ENCODE measurements around the gene SHTN1. TPM values are rescaled to one million over a fixed set of nuclear protein-coding genes. Genes with fewer than 3 reads are reported as not detected.

The SHTN1 gene
- total RNA-seq, 2 donors from 2014 or later, result 24.7 to 37.1 TPM

DNA sequence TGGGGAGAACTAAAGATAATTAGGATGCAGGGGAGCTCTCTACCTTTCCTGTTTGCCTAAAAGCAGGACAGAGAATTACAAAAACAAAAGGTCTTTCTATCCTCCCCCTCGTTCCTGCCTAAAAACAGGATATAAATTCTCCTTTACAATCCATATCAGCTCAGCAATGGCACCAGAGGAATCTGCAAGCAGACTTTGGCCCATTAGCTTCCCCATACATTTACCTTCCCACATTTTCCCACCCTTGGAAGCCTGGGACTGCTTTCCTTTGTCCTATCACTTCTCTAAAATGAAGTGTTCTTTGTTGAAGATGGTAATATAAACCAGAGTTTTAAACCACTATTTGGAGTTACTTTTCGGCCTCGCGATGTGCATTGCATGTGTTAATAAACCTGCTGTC, 15.5 kb downstream of the SHTN1 start:
- H3K27ac ChIP-seq, result no peak overlapping the region
- H3K36me3 ChIP-seq (replicated peaks in 1 of 2; ENCODE audit: insufficient read depth in 1 of 2, low read depth in 2 of 2), result no peaks in the 10 kb centered on the region
- DNase-seq, result no peak
- no peaks in the 10 kb centered on the region for H3K9me3 ChIP-seq
- TF ChIP-seq, protein P1, sequence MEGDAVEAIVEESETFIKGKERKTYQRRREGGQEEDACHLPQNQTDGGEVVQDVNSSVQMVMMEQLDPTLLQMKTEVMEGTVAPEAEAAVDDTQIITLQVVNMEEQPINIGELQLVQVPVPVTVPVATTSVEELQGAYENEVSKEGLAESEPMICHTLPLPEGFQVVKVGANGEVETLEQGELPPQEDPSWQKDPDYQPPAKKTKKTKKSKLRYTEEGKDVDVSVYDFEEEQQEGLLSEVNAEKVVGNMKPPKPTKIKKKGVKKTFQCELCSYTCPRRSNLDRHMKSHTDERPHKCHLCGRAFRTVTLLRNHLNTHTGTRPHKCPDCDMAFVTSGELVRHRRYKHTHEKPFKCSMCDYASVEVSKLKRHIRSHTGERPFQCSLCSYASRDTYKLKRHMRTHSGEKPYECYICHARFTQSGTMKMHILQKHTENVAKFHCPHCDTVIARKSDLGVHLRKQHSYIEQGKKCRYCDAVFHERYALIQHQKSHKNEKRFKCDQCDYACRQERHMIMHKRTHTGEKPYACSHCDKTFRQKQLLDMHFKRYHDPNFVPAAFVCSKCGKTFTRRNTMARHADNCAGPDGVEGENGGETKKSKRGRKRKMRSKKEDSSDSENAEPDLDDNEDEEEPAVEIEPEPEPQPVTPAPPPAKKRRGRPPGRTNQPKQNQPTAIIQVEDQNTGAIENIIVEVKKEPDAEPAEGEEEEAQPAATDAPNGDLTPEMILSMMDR (IDR thresholded peaks at IDR 0.05), result no peak
- no peak for TF ChIP-seq POLR2A (IDR thresholded peaks at IDR 0.05)
- H3K4me3 ChIP-seq, result no peak overlapping the region
- H3K4me1 ChIP-seq, result peaks cover 8% of the 10 kb centered on the region
- intact Hi-C loops (cut with DNase I), result no loop called here
- H3K27me3 ChIP-seq, result no peaks in the 10 kb centered on the region
- WGBS, 2 donors, result 86 to 94% methylated on average over 4 of the region's 4 CpGs
- no peak for ATAC-seq

DNA sequence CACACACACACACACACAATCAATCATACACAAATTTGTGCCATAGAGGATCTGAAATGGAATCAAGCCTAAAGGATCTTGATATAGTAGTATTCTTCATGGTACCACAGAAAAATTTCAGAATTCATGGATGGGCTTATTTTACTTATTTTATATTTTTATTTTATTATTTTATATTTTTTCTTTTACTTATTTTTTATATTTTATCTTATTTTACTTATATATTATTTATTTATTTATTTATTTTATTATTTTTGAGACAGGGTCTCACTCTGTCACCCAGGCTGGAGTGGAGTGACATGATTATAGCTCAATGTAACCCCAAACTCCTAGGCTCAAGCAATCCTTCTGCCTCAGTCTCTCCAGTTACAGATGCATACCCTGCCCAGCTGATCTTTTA, 16.7 kb downstream of the SHTN1 start:
- Histone ChIP-seq H3K27me3 (no peaks in the 10 kb centered on the region), H3K27ac (no peak overlapping the region), H3K9me3 (no peaks in the 10 kb centered on the region), H3K36me3 (replicated peaks in 1 of 2; ENCODE audit: insufficient read depth in 1 of 2, low read depth in 2 of 2) (no peaks in the 10 kb centered on the region), H3K4me1 (no peaks in the 10 kb centered on the region), H3K4me3 (no peak overlapping the region)
- intact Hi-C loops (cut with DNase I), result no loop called here
- TF ChIP-seq POLR2A (IDR thresholded peaks at IDR 0.05), result no peak
- TF ChIP-seq, protein P1 (IDR thresholded peaks at IDR 0.05), result no peak
- ATAC-seq (no peak), DNase-seq (no peak)

DNA sequence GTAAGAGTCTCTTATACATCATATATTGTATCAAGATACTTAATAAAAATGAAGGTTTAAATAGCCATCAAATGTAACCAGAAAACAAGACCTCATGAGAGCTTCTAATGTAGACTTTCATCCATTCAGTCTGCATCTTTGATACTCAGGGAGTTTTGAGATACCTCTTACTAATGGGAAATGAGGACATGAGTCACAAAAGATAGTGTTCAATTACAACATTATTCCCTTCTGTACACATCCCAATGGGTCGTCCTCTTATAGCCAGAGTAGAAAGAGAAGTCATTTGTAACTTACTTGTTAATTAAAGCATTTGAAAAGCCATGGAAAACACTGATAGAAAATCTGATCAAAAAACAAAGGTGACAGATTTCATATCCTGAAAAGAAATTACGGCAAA, 19.4 kb downstream of the SHTN1 start:
- H3K27ac ChIP-seq, result no peak overlapping the region
- 85 to 86% methylated on average over 2 of the region's 2 CpGs for WGBS, 2 donors
- no peaks in the 10 kb centered on the region for H3K9me3 ChIP-seq
- no peaks in the 10 kb centered on the region for H3K27me3 ChIP-seq
- H3K36me3 ChIP-seq (replicated peaks in 1 of 2; ENCODE audit: insufficient read depth in 1 of 2, low read depth in 2 of 2), result no peaks in the 10 kb centered on the region
- TF ChIP-seq, protein P1 (IDR thresholded peaks at IDR 0.05), result no peak
- TF ChIP-seq POLR2A (IDR thresholded peaks at IDR 0.05), result no peak
- no peak for DNase-seq
- ATAC-seq, result no peak
- H3K4me1 ChIP-seq, result no peaks in the 10 kb centered on the region
- H3K4me3 ChIP-seq, result no peak overlapping the region
- intact Hi-C loops (cut with DNase I), result no loop called here

DNA sequence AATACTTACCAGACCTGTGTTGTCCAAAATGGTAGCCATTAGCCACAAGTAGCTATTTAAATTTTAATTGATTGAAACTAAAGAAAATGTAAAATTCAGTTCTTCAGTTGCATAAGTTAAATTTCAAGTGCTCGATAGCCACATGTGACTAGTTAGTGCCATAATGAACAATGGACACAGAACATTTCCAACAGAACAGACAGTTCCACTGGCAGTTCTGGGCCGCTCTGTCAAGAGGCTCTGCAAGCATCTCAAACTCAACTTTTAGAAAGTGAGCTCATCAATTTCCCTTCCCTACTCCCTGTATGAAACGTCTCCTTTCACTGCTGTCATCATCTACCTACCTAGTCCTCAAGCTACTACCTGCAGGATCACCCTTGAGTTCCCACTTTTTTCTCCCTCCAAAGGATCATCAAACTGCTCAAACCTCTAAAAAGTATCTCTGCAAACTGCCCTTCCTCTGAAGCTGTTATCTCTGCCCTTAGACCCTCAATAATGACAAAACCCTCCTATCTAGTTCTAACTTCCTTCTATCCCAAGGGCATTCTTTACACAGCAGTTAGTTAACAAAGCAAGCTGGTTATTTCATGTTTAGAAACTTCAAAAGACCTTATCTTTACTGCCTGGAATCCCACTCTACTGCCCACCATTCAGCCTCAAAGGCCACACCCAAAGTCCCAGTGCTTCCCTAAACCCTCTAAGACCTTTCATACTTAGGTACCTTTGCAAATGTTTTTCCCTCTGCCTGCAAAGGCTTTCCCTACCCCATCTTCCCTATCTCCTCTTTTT, 20.6 kb downstream of the SHTN1 start:
- Histone ChIP-seq H3K36me3 (replicated peaks in 1 of 2; ENCODE audit: insufficient read depth in 1 of 2, low read depth in 2 of 2) (no peaks in the 10 kb centered on the region), H3K4me1 (no peaks in the 10 kb centered on the region), H3K27me3 (no peaks in the 10 kb centered on the region), H3K27ac (no peak overlapping the region), H3K4me3 (no peak overlapping the region), H3K9me3 (no peaks in the 10 kb centered on the region)
- intact Hi-C loops (cut with DNase I), result no loop called here
- TF ChIP-seq, protein P1 (IDR thresholded peaks at IDR 0.05), result no peak
- no peak for TF ChIP-seq POLR2A (IDR thresholded peaks at IDR 0.05)
- no peak for DNase-seq
- WGBS, 2 donors, result 84 to 93% methylated on average over 3 of the region's 3 CpGs
- ATAC-seq, result no peak

DNA sequence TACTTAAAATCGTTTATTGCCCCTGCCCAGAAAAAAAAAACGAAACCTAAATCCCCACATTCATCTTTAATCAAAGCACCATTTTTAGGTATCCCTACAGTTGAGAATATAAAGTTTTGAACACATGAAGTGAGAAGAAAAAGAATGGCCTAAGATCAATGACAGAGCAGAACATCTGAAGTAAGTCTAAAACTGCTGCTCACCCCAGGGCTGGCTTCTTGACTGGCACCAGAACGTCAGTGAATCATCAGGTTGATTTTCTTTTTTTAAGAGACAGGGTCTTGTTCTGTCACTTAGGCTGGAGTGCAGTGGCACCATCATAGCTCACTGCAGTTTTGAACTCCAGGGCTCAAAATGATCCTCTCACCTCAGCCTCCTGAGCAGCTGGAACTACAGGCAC, 24.9 kb downstream of the SHTN1 start:
- H3K4me3 ChIP-seq, result no peak overlapping the region
- no peaks in the 10 kb centered on the region for H3K27me3 ChIP-seq
- H3K9me3 ChIP-seq, result no peaks in the 10 kb centered on the region
- ATAC-seq, result no peak
- intact Hi-C loops (cut with DNase I), result no loop called here
- H3K36me3 ChIP-seq (replicated peaks in 1 of 2; ENCODE audit: insufficient read depth in 1 of 2, low read depth in 2 of 2), result no peaks in the 10 kb centered on the region
- 65 to 71% methylated on average over 3 of the region's 3 CpGs for WGBS, 2 donors
- H3K27ac ChIP-seq, result no peak overlapping the region
- no peaks in the 10 kb centered on the region for H3K4me1 ChIP-seq
- TF ChIP-seq, protein P1 (IDR thresholded peaks at IDR 0.05), result no peak
- no peak for TF ChIP-seq POLR2A (IDR thresholded peaks at IDR 0.05)
- DNase-seq, result no peak
